HEK293 (cell line): Measurements from ENCODE around the gene DNAH5.

Source experiments
- CTCF ChIA-PET: fragments of 350-600 bp; formaldehyde crosslinking; extraction: SDS; loops from one replicate; lab custom pipeline; 2021; ENCODE audit warnings: antibody characterized with exemption; lab: Yijun Ruan, JAX
- POLR2A ChIA-PET: fragments of 300-600 bp; formaldehyde crosslinking; extraction: SDS; loops from one replicate; lab custom pipeline; 2020; ENCODE audit warnings: antibody characterized with exemption, inconsistent platforms; lab: Yijun Ruan, JAX
- H3K27ac ChIP-seq: fragments of 200-500 bp; sonication (Bioruptor generic); 2 replicates; pipeline ENCODE4 v1.5.1; 2014; ENCODE audit warnings: low read depth, low read length, control low read depth, inconsistent platforms; ENCODE audit errors: extremely low read depth
- H3K36me3 ChIP-seq, 2 experiments: fragments of 200-500 bp in 1 of 2; sonication (Bioruptor generic) in 1 of 2; 1 replicate in 1 of 2; 2 replicates in 1 of 2; pipeline ENCODE4 v1.5.1; 2014 to 2017; ENCODE audit warnings: inconsistent platforms in 2 of 2, low read length in 2 of 2; ENCODE audit not compliant: control insufficient read depth in 2 of 2, insufficient read depth in 1 of 2
- H3K4me1 ChIP-seq: fragments of 200-500 bp; sonication (Bioruptor generic); 2 replicates; pipeline ENCODE4 v1.5.1; 2014; ENCODE audit warnings: mild to moderate bottlenecking, low read length, inconsistent platforms; ENCODE audit not compliant: control insufficient read depth, insufficient read depth
- H3K4me3 ChIP-seq: 2 replicates; pipeline ENCODE4 v1.5.1; 2011; ENCODE audit warnings: low read depth, mild to moderate bottlenecking, control low read depth, low read length, moderate library complexity
- H3K9me3 ChIP-seq: fragments of 200-500 bp; sonication (Bioruptor generic); 2 replicates; pipeline ENCODE4 v1.5.1; 2014; ENCODE audit warnings: low read depth, low read length, inconsistent platforms; ENCODE audit not compliant: control insufficient read depth, insufficient read depth
- AEBP2 ChIP-seq: fragments of 450-650 bp; formaldehyde crosslinking; IDR thresholded peaks from 2 replicates; pipeline ENCODE4 v1.5.1; 2016; ENCODE audit warnings: missing biosample characterization, missing genetic modification characterization, borderline replicate concordance
- BCL11B ChIP-seq: fragments of 450-650 bp; formaldehyde crosslinking; IDR thresholded peaks from 2 replicates; pipeline ENCODE4 v1.5.1; 2016; ENCODE audit warnings: low read depth, missing biosample characterization, missing genetic modification characterization
- GLI4 ChIP-seq: fragments of 450-650 bp; formaldehyde crosslinking; IDR thresholded peaks from 2 replicates; pipeline ENCODE4 v1.5.1; 2016; ENCODE audit warnings: missing biosample characterization, missing genetic modification characterization
- MZF1 ChIP-seq: fragments of 450-650 bp; formaldehyde crosslinking; IDR thresholded peaks from 2 replicates; pipeline ENCODE4 v1.5.1; 2017; ENCODE audit warnings: missing biosample characterization, missing genetic modification characterization, borderline replicate concordance
- PATZ1 ChIP-seq: fragments of 450-650 bp; formaldehyde crosslinking; IDR thresholded peaks from 2 replicates; pipeline ENCODE4 v1.5.1; 2016; ENCODE audit warnings: missing biosample characterization, missing genetic modification characterization
- PRDM1 ChIP-seq: fragments of 450-650 bp; formaldehyde crosslinking; IDR thresholded peaks from 2 replicates; pipeline ENCODE4; 2016; ENCODE audit warnings: missing biosample characterization, missing genetic modification characterization
- RBAK ChIP-seq: fragments of 450-650 bp; formaldehyde crosslinking; IDR thresholded peaks from 2 replicates; pipeline ENCODE4 v1.5.1; 2016; ENCODE audit warnings: missing biosample characterization, missing genetic modification characterization
- REPIN1 ChIP-seq: fragments of 450-650 bp; formaldehyde crosslinking; IDR thresholded peaks from 2 replicates; pipeline ENCODE4 v1.5.1; 2017; ENCODE audit warnings: missing biosample characterization, missing genetic modification characterization, low read depth
- SALL2 ChIP-seq: fragments of 450-650 bp; formaldehyde crosslinking; IDR thresholded peaks from 2 replicates; pipeline ENCODE4 v1.5.0; 2017; ENCODE audit warnings: missing biosample characterization, mild to moderate bottlenecking, missing genetic modification characterization, borderline replicate concordance
- ZBTB44 ChIP-seq: fragments of 450-650 bp; IDR thresholded peaks from 2 replicates; pipeline ENCODE4 v1.5.1; 2018; ENCODE audit warnings: missing biosample characterization, mild to moderate bottlenecking, missing genetic modification characterization
- ZBTB7A ChIP-seq: fragments of 450-650 bp; formaldehyde crosslinking; IDR thresholded peaks from 2 replicates; pipeline ENCODE4 v1.5.1; 2016; ENCODE audit warnings: low read depth, missing biosample characterization, missing genetic modification characterization
- ZEB2 ChIP-seq: fragments of 450-650 bp; formaldehyde crosslinking; IDR thresholded peaks from 2 replicates; pipeline ENCODE4 v1.5.1; 2016; ENCODE audit warnings: missing biosample characterization, missing genetic modification characterization
- ZNF174 ChIP-seq: fragments of 450-650 bp; formaldehyde crosslinking; IDR thresholded peaks from 2 replicates; pipeline ENCODE4 v1.5.0; 2017; ENCODE audit warnings: missing biosample characterization, mild to moderate bottlenecking, missing genetic modification characterization
- ZNF223 ChIP-seq: fragments of 450-650 bp; formaldehyde crosslinking; IDR thresholded peaks from 2 replicates; pipeline ENCODE4 v1.5.1; 2016; ENCODE audit warnings: missing biosample characterization, missing genetic modification characterization
- ZNF248 ChIP-seq: fragments of 450-650 bp; formaldehyde crosslinking; IDR thresholded peaks from 2 replicates; pipeline ENCODE4 v1.5.1; 2017; ENCODE audit warnings: missing biosample characterization, missing genetic modification characterization
- ZNF26 ChIP-seq: fragments of 450-650 bp; formaldehyde crosslinking; IDR thresholded peaks from 2 replicates; pipeline ENCODE4 v1.5.1; 2016; ENCODE audit warnings: missing biosample characterization, missing genetic modification characterization
- ZNF426 ChIP-seq: fragments of 450-650 bp; formaldehyde crosslinking; IDR thresholded peaks from 2 replicates; pipeline ENCODE4 v1.5.1; 2017; ENCODE audit warnings: missing biosample characterization, missing genetic modification characterization, mild to moderate bottlenecking, inconsistent platforms, moderate library complexity
- ZNF621 ChIP-seq: fragments of 450-650 bp; formaldehyde crosslinking; IDR thresholded peaks from 2 replicates; pipeline ENCODE4 v1.5.1; 2017; ENCODE audit warnings: missing biosample characterization, missing genetic modification characterization
- ZNF701 ChIP-seq: fragments of 450-650 bp; formaldehyde crosslinking; IDR thresholded peaks from 2 replicates; pipeline ENCODE4 v1.5.1; 2016; ENCODE audit warnings: missing biosample characterization, missing genetic modification characterization
- ZNF707 ChIP-seq: fragments of 450-650 bp; formaldehyde crosslinking; IDR thresholded peaks from 2 replicates; pipeline ENCODE4 v1.5.1; 2016; ENCODE audit warnings: missing biosample characterization, missing genetic modification characterization
- ZNF768 ChIP-seq: fragments of 450-650 bp; formaldehyde crosslinking; IDR thresholded peaks from 2 replicates; pipeline ENCODE4 v1.5.1; 2018; ENCODE audit warnings: missing biosample characterization, mild to moderate bottlenecking, missing genetic modification characterization
- ZNF776 ChIP-seq: fragments of 450-650 bp; formaldehyde crosslinking; IDR thresholded peaks from 2 replicates; pipeline ENCODE4 v1.5.0; 2017; ENCODE audit warnings: missing biosample characterization, missing genetic modification characterization, borderline replicate concordance
- ZSCAN23 ChIP-seq: fragments of 450-650 bp; formaldehyde crosslinking; IDR thresholded peaks from 2 replicates; pipeline ENCODE4 v1.5.1; 2016; ENCODE audit warnings: missing biosample characterization, missing genetic modification characterization

Gene DNAH5

GRCh38 chr5:13771011-13771571, 173.4 kb downstream of the DNAH5 start:
- TF ChIP-seq ZNF768, result no peak
- no peak for TF ChIP-seq ZNF701 (tag by site-specific recombination)
- TF ChIP-seq ZNF174 (tag by site-specific recombination), result no peak
- no peak for TF ChIP-seq PRDM1 (tag by site-specific recombination)
- TF ChIP-seq GLI4, result no peak
- TF ChIP-seq ZNF223 (tag by site-specific recombination), result no peak
- no peak for TF ChIP-seq ZNF26
- no peak for TF ChIP-seq ZNF426
- TF ChIP-seq ZNF707, result no peak
- no peak for TF ChIP-seq AEBP2 (tag by site-specific recombination)
- no peak overlapping the region for H3K27ac ChIP-seq
- no peak overlapping the region for H3K4me3 ChIP-seq
- CTCF ChIA-PET, result no interaction called here
- H3K9me3 ChIP-seq, result no peaks in the 10 kb centered on the region
- no peaks in the 10 kb centered on the region for H3K36me3 ChIP-seq
- no peaks in the 10 kb centered on the region for H3K4me1 ChIP-seq
- POLR2A ChIA-PET, result no interaction called here

- no peak overlapping the region for H3K27ac ChIP-seq
- H3K4me3 ChIP-seq, result no peak overlapping the region
- no peaks in the 10 kb centered on the region for H3K4me1 ChIP-seq
- no peaks in the 10 kb centered on the region for H3K9me3 ChIP-seq
- TF ChIP-seq ZEB2 (tag by site-specific recombination), result no peak
- TF ChIP-seq RBAK (tag by site-specific recombination), result no peak
- TF ChIP-seq BCL11B (tag by site-specific recombination), result no peak
- no peak for TF ChIP-seq ZBTB7A (tag by site-specific recombination)
- TF ChIP-seq PATZ1 (tag by site-specific recombination), result no peak
- no peak for TF ChIP-seq ZNF621
- TF ChIP-seq ZBTB44 (tag by site-specific recombination), result no peak
- H3K36me3 ChIP-seq, result no peaks in the 10 kb centered on the region
- ChIA-PET CTCF (no interaction called here), POLR2A (no interaction called here)
Observed at GRCh38 chr5:13766236-13766635, 178.3 kb downstream of the DNAH5 start.

- CTCF ChIA-PET, result no interaction called here
- H3K9me3 ChIP-seq, result no peaks in the 10 kb centered on the region
- POLR2A ChIA-PET, result no interaction called here
- no peaks in the 10 kb centered on the region for H3K36me3 ChIP-seq
- no peak overlapping the region for H3K4me3 ChIP-seq
- H3K27ac ChIP-seq, result no peak overlapping the region
- no peaks in the 10 kb centered on the region for H3K4me1 ChIP-seq
- TF ChIP-seq ZSCAN23 (tag by site-specific recombination), result no peak
- no peak for TF ChIP-seq SALL2 (tag by site-specific recombination)
- no peak for TF ChIP-seq MZF1
- TF ChIP-seq PATZ1 (tag by site-specific recombination), result no peak
- no peak for TF ChIP-seq REPIN1 (tag by site-specific recombination)
- TF ChIP-seq ZNF248 (tag by site-specific recombination), result no peak
- no peak for TF ChIP-seq ZNF776
Observed at GRCh38 chr5:13763719-13764118, 180.8 kb downstream of the DNAH5 start.
